ENCODE measurements around the gene FOXR1. TPM values are rescaled to one million over a fixed set of nuclear protein-coding genes. Genes with fewer than 3 reads are reported as not detected.

Gene FOXR1
- total and polyA plus RNA-seq, 7 donors, result not detected

- Histone ChIP-seq H3K27ac (peak within 1 kb of the TSS; percentile 94), H3K4me3 (peak within 1 kb of the TSS; percentile 88), H3K27me3 (ENCODE audit: insufficient read depth in 3 of 3, low read length in 2 of 3) (no peaks in the 10 kb centered on the region), H3K36me3 (ENCODE audit: insufficient read depth in 1 of 2, low read depth in 1 of 2) (peaks cover 5 to 70% of the 10 kb centered on the region in 2 donors), H3K4me1 (peaks cover 48% of the 10 kb centered on the region), H3K9me3 (no peaks in the 10 kb centered on the region)
- no peak for TF ChIP-seq CTCF (IDR thresholded peaks at IDR 0.05)
- DNase-seq (peak; percentile 96 to 97), ATAC-seq (peak; percentile 93 to 95 (median 94))
- intact Hi-C loops (cut with DNase I), result loop anchor here in 1 of 2 donors (5.0 to 10.0 kb wide), 2 partner anchors 91 to 114 kb away; partner anchors contain the start of gene BCL9L
- WGBS, 3 donors, result 0% methylated on average over 58 to 63 of the region's 63 CpGs
These were observed 46.7 kb downstream of the FOXR1 start, which contains the start of the genes RPS25 and TRAPPC4 for GRCh38 chr11:119018074-119018938. Gene RPS25, minus strand, starts transcription at chr11:119018343. Its CDS starts 59 bp downstream, at chr11:119018284. Gene TRAPPC4, plus strand, starts transcription at chr11:119018766. Its CDS starts 30 bp downstream, at chr11:119018796.

- Histone ChIP-seq H3K4me1 (peaks cover 65% of the 10 kb centered on the region), H3K36me3 (ENCODE audit: insufficient read depth in 1 of 2, low read depth in 1 of 2) (peaks cover 4 to 72% of the 10 kb centered on the region in 2 donors), H3K9me3 (no peaks in the 10 kb centered on the region), H3K27ac (peak overlapping the region; percentile 94), H3K27me3 (ENCODE audit: insufficient read depth in 3 of 3, low read length in 2 of 3) (no peaks in the 10 kb centered on the region), H3K4me3 (peak overlapping the region; percentile 88)
- ATAC-seq (no peak), DNase-seq (no peak)
- WGBS, 3 donors, result 22 to 62% (median 26%) methylated on average over 2 of the region's 2 CpGs
- intact Hi-C loops (cut with DNase I), result loop anchor here in 1 of 2 donors (5.0 to 10.0 kb wide), 2 partner anchors 93 to 115 kb away; partner anchors contain the start of gene BCL9L
- no peak for TF ChIP-seq CTCF (IDR thresholded peaks at IDR 0.05)
These were observed 48.4 kb downstream of the FOXR1 start for GRCh38 chr11:119019996-119020395.

- TF ChIP-seq CTCF (IDR thresholded peaks at IDR 0.05), result no peak
- Histone ChIP-seq H3K27ac (peak overlapping the region; percentile 3), H3K4me3 (no peak overlapping the region), H3K9me3 (no peaks in the 10 kb centered on the region), H3K4me1 (peaks cover 69% of the 10 kb centered on the region), H3K36me3 (ENCODE audit: insufficient read depth in 1 of 2, low read depth in 1 of 2) (peaks cover 0 to 64% of the 10 kb centered on the region in 2 donors), H3K27me3 (ENCODE audit: insufficient read depth in 3 of 3, low read length in 2 of 3) (no peaks in the 10 kb centered on the region)
- ATAC-seq (no peak), DNase-seq (no peak)
- WGBS, 3 donors, result 85 to 91% (median 86%) methylated on average over 5 of the region's 5 CpGs
- intact Hi-C loops (cut with DNase I), result no loop called here
These were observed 50.1 kb downstream of the FOXR1 start for GRCh38 chr11:119021631-119022030.

- peaks cover 78% of the 10 kb centered on the region for H3K4me1 ChIP-seq
- DNase-seq (no peak), ATAC-seq (no peak)
- TF ChIP-seq CTCF (IDR thresholded peaks at IDR 0.05), result no peak
- H3K4me3 ChIP-seq, result no peak overlapping the region
- intact Hi-C loops (cut with DNase I), result no loop called here
- H3K9me3 ChIP-seq, result no peaks in the 10 kb centered on the region
- peaks cover 0 to 64% of the 10 kb centered on the region in 2 donors for H3K36me3 ChIP-seq (ENCODE audit: insufficient read depth in 1 of 2, low read depth in 1 of 2)
- H3K27ac ChIP-seq, result peak overlapping the region; percentile 93
- no peaks in the 10 kb centered on the region for H3K27me3 ChIP-seq (ENCODE audit: insufficient read depth in 3 of 3, low read length in 2 of 3)
These were observed 52.2 kb downstream of the FOXR1 start for GRCh38 chr11:119023741-119024140.

All from psoas muscle (tissue), 8 donors.